Measurements from ENCODE around the gene AGAP1.

GRCh38 chr2:235999011-235999410 is 505.2 kb downstream of the AGAP1 start:
- TF ChIP-seq EP300 (IDR thresholded peaks at IDR 0.05) (no peak), ZFP36 (IDR thresholded peaks at IDR 0.05; ENCODE audit: borderline replicate concordance, partially characterized antibody) (no peak), CTCF (IDR thresholded peaks at IDR 0.05) (no peak), FOSL2 (IDR thresholded peaks at IDR 0.05) (no peak), FOSL2 (CRISPR knock-in tag; IDR thresholded peaks at IDR 0.05) (no peak)

All from A549 (cell line).